GM19397 (cell line): Measurements from ENCODE around the gene SLC35A4.
"Not testable (repeated sequence)": the region's sequence is repeated elsewhere in the genome, so short reads cannot be mapped to it uniquely, and the experiment has no call there.

Source experiments
- ATAC-seq: cut with Tn5 transposase; IDR thresholded peaks from one replicate; pipeline ENCODE4 v1.9.1; 2021; ENCODE audit warnings: mild to moderate bottlenecking, moderate library complexity; ENCODE audit not compliant: unreplicated experiment

The SLC35A4 gene

GRCh38 chr5:140557965-140558364 is 6.7 kb upstream of the SLC35A4 start:
- ATAC-seq = no peak

- ATAC-seq = no peak
Observed at GRCh38 chr5:140558542-140558941, 6.1 kb upstream of the SLC35A4 start.

- ATAC-seq = no peak
Observed at GRCh38 chr5:140560227-140560626, 4.4 kb upstream of the SLC35A4 start.

GRCh38 chr5:140561753-140562523 is 2.7 kb upstream of the SLC35A4 start:
- no peak for ATAC-seq

- no peak for ATAC-seq
Observed at GRCh38 chr5:140563596-140563995, 1.0 kb upstream of the SLC35A4 start.

GRCh38 chr5:140565024-140565779 is 574 bp downstream of the SLC35A4 start:
- ATAC-seq = peak; percentile 5

- ATAC-seq = no peak
Observed at GRCh38 chr5:140565780-140566095, 1.1 kb downstream of the SLC35A4 start.

- ATAC-seq = no peak
Observed at GRCh38 chr5:140566665-140567064, 2.0 kb downstream of the SLC35A4 start.

- ATAC-seq = no peak
Observed at GRCh38 chr5:140567136-140567818, 2.6 kb downstream of the SLC35A4 start.

- no peak for ATAC-seq
Observed at GRCh38 chr5:140567871-140568270, 3.2 kb downstream of the SLC35A4 start.

GRCh38 chr5:140568443-140569063 is 3.9 kb downstream of the SLC35A4 start:
- ATAC-seq = no peak

GRCh38 chr5:140569197-140569596 is 4.6 kb downstream of the SLC35A4 start:
- ATAC-seq = peak; percentile 20

- ATAC-seq = no peak
Observed at GRCh38 chr5:140570058-140570457, 5.4 kb downstream of the SLC35A4 start.

GRCh38 chr5:140570488-140570887 is 5.9 kb downstream of the SLC35A4 start:
- ATAC-seq = no peak

GRCh38 chr5:140571105-140571504 is 6.5 kb downstream of the SLC35A4 start:
- ATAC-seq = no peak

GRCh38 chr5:140573683-140574082 is 9.1 kb downstream of the SLC35A4 start:
- ATAC-seq = no peak

- no peak for ATAC-seq
Observed at GRCh38 chr5:140574165-140574564, 9.5 kb downstream of the SLC35A4 start.

GRCh38 chr5:140575309-140575708 is 10.7 kb downstream of the SLC35A4 start:
- ATAC-seq = no peak

GRCh38 chr5:140576776-140577201 is 12.2 kb downstream of the SLC35A4 start:
- no peak for ATAC-seq

- ATAC-seq = not testable (repeated sequence)
Observed at GRCh38 chr5:140579188-140579747, 14.6 kb downstream of the SLC35A4 start.

GRCh38 chr5:140587495-140587894 is 22.9 kb downstream of the SLC35A4 start:
- ATAC-seq = no peak
